ENCODE data around the gene TXNRD2.
A peak's percentile ranks its signal among the peaks of the same experiment; 100 is the strongest.

TXNRD2 gene

GRCh38 chr22:19965771-19966709 lies 24.4 kb upstream of the TXNRD2 start:
- peak; percentile 59 for DNase-seq

GRCh38 chr22:19964701-19965386 lies 23.2 kb upstream of the TXNRD2 start:
- no peak for DNase-seq

GRCh38 chr22:19963863-19964642 lies 22.4 kb upstream of the TXNRD2 start:
- no peak for DNase-seq

- DNase-seq, result no peak
These were observed 21.5 kb upstream of the TXNRD2 start for GRCh38 chr22:19962909-19963806.

GRCh38 chr22:19962246-19962908 lies 20.8 kb upstream of the TXNRD2 start:
- peak; percentile 90 for DNase-seq

GRCh38 chr22:19961868-19962245 lies 20.2 kb upstream of the TXNRD2 start:
- DNase-seq, result no peak

- no peak for DNase-seq
These were observed 19.6 kb upstream of the TXNRD2 start for GRCh38 chr22:19961201-19961580.

GRCh38 chr22:19960491-19961200 lies 19.0 kb upstream of the TXNRD2 start:
- DNase-seq, result no peak

- DNase-seq, result no peak
These were observed 18.2 kb upstream of the TXNRD2 start for GRCh38 chr22:19959587-19960490.

GRCh38 chr22:19959043-19959586 lies 17.5 kb upstream of the TXNRD2 start:
- peak; percentile 75 for DNase-seq

GRCh38 chr22:19958083-19959042 lies 16.7 kb upstream of the TXNRD2 start:
- DNase-seq, result no peak

- DNase-seq, result no peak
These were observed 15.8 kb upstream of the TXNRD2 start for GRCh38 chr22:19957445-19957844.

- peak; percentile 46 for DNase-seq
These were observed 13.9 kb upstream of the TXNRD2 start for GRCh38 chr22:19955241-19956128.

- DNase-seq, result no peak
These were observed 9.7 kb upstream of the TXNRD2 start for GRCh38 chr22:19951346-19951745.

- DNase-seq, result no peak
These were observed 6.6 kb upstream of the TXNRD2 start for GRCh38 chr22:19948057-19948760.
